Breast epithelium (tissue), 4 donors: Measurements from ENCODE around the gene CRYGN. TPM values are rescaled to one million over a fixed set of nuclear protein-coding genes. Genes with fewer than 3 reads are reported as not detected.

Experiments used
- DNase-seq, 2 donors: peaks; one replicate each; pipeline ENCODE4 v3.0.0-alpha.2; 2019; ENCODE audit warnings: low spot score in 2 of 2
- H3K27ac ChIP-seq, 2 donors: fragments of 200-600 bp; sonication (generic) in 1 of 2; one replicate each; pipeline ENCODE4 v1.5.1; 2016 to 2019; ENCODE audit warnings: mild to moderate bottlenecking in 1 of 2
- H3K27me3 ChIP-seq, 2 donors: fragments of 200-600 bp; sonication (generic) in 1 of 2; one replicate each; pipeline versions ENCODE4 v1.5.1 to v1.6.0; 2017 to 2019; ENCODE audit warnings: control low read depth in 1 of 2, mild to moderate bottlenecking in 1 of 2
- H3K36me3 ChIP-seq: fragments of 200-600 bp; one replicate; pipeline ENCODE4 v1.5.1; 2019
- H3K4me1 ChIP-seq, 2 donors: fragments of 200-600 bp; sonication (generic); one replicate each; pipeline ENCODE4 v1.5.1; 2016 to 2019; ENCODE audit warnings: control low read depth in 1 of 2
- H3K4me3 ChIP-seq, 3 donors: fragments of 200-600 bp; sonication (generic); 1 replicate in 2 of 3; 2 replicates in 1 of 3; pipeline ENCODE4 v1.5.1; 2016 to 2019; ENCODE audit warnings: mild to moderate bottlenecking in 3 of 3, moderate library complexity in 2 of 3
- H3K9me3 ChIP-seq, 2 donors: fragments of 200-600 bp; sonication (generic) in 1 of 2; one replicate each; pipeline ENCODE4 v1.5.1; 2016 to 2019; ENCODE audit warnings: control low read depth in 1 of 2
- CTCF ChIP-seq, 3 donors: fragments of 450-650 bp; IDR thresholded peaks; one replicate each; pipeline ENCODE4 v1.5.1; 2016 to 2017; ENCODE audit warnings: antibody characterized with exemption in 3 of 3, mild to moderate bottlenecking in 3 of 3, moderate library complexity in 3 of 3
- POLR2A ChIP-seq: fragments of 450-650 bp; IDR thresholded peaks from one replicate; pipeline ENCODE4 v1.6.1; 2016; ENCODE audit warnings: antibody characterized with exemption, mild to moderate bottlenecking, moderate library complexity
- POLR2AphosphoS5 ChIP-seq, 3 donors: sonication (generic); formaldehyde crosslinking; IDR thresholded peaks; one replicate each; pipeline ENCODE4 v1.6.1; 2017; ENCODE audit warnings: antibody characterized with exemption in 3 of 3
- intact Hi-C: fragments of 100-400 bp; cut with DNase I; formaldehyde crosslinking; loops from one replicate; pipeline ENCODE4 v1.15.1; 2023; ENCODE audit warnings: low total_unique reads
- total RNA-seq, 3 donors: library from RNA; depleted of rRNA; stranded (reverse); fragments of >200 nt; gene quantifications; one replicate each; pipeline ENCODE4 v1.1.0, GENCODE V29; 2016

CRYGN gene
- total RNA-seq, 3 donors from 2014 or later: 0.98 to 1.3 TPM; not detected in 1

DNA sequence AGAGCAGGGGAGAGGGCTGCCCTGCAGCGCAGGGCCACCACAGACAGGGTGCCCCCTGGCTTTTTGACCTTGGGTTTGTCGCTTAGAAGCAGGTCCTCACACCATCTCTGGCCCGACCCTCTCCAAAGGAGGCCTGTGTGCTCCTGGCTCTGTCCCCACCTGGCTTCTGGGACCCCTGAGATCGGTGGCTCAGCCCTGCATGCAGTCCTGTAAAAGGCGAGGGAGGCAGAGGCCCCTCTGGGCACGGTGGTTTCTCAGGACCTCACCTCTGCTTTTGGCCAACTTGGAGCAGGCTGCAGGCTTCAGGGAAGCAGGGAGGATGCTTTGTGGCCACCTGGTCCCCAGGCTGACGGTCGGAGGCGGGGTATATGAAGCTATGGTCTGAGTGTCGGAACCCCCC is 51.5 kb downstream of the CRYGN start:
- no peak for DNase-seq
- peaks cover 0 to 15% of the 10 kb centered on the region in 2 donors for H3K4me1 ChIP-seq
- TF ChIP-seq CTCF (IDR thresholded peaks at IDR 0.05) (no peak), POLR2A (no peak), POLR2AphosphoS5 (IDR thresholded peaks at IDR 0.05) (no peak)
- H3K27ac ChIP-seq: no peak overlapping the region
- no peaks in the 10 kb centered on the region for H3K36me3 ChIP-seq
- no peak overlapping the region for H3K4me3 ChIP-seq
- no peaks in the 10 kb centered on the region for H3K9me3 ChIP-seq
- no peaks in the 10 kb centered on the region for H3K27me3 ChIP-seq
- intact Hi-C loops: no loop called here

DNA sequence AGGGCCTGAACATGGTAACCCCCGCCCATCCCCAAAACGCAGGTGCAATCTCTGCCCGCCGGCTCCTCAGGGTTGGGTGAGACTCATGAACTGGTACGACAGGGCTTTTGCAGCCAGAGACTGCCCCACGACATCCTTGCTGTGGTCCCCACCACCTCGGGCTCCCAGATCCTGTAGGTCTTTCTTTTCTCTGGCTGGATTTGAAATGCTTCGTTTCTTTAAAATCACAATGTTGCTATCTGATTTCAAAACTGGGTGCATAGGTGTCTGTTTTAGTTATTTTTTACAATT is 52.0 kb downstream of the CRYGN start:
- no peak for TF ChIP-seq POLR2AphosphoS5 (IDR thresholded peaks at IDR 0.05)
- no peak for TF ChIP-seq CTCF (IDR thresholded peaks at IDR 0.05)
- no peak for TF ChIP-seq POLR2A
- no peaks in the 10 kb centered on the region for H3K36me3 ChIP-seq
- no peaks in the 10 kb centered on the region for H3K9me3 ChIP-seq
- intact Hi-C loops: no loop called here
- H3K27me3 ChIP-seq: no peaks in the 10 kb centered on the region
- DNase-seq: no peak
- no peak overlapping the region for H3K27ac ChIP-seq
- H3K4me1 ChIP-seq: peaks cover 0 to 15% of the 10 kb centered on the region in 2 donors
- H3K4me3 ChIP-seq: no peak overlapping the region

GRCh38 chr7:151387161-151388006 is 52.6 kb downstream of the CRYGN start:
- H3K4me3 ChIP-seq: no peak overlapping the region
- H3K4me1 ChIP-seq: peaks cover 0 to 15% of the 10 kb centered on the region in 2 donors
- no peaks in the 10 kb centered on the region for H3K36me3 ChIP-seq
- peak overlapping the region; percentile 60 to 61 for H3K27ac ChIP-seq
- TF ChIP-seq CTCF (IDR thresholded peaks at IDR 0.05): no peak
- no peak for TF ChIP-seq POLR2A
- TF ChIP-seq POLR2AphosphoS5 (IDR thresholded peaks at IDR 0.05): no peak
- H3K27me3 ChIP-seq: no peaks in the 10 kb centered on the region
- no peaks in the 10 kb centered on the region for H3K9me3 ChIP-seq
- intact Hi-C loops: no loop called here
- no peak for DNase-seq

DNA sequence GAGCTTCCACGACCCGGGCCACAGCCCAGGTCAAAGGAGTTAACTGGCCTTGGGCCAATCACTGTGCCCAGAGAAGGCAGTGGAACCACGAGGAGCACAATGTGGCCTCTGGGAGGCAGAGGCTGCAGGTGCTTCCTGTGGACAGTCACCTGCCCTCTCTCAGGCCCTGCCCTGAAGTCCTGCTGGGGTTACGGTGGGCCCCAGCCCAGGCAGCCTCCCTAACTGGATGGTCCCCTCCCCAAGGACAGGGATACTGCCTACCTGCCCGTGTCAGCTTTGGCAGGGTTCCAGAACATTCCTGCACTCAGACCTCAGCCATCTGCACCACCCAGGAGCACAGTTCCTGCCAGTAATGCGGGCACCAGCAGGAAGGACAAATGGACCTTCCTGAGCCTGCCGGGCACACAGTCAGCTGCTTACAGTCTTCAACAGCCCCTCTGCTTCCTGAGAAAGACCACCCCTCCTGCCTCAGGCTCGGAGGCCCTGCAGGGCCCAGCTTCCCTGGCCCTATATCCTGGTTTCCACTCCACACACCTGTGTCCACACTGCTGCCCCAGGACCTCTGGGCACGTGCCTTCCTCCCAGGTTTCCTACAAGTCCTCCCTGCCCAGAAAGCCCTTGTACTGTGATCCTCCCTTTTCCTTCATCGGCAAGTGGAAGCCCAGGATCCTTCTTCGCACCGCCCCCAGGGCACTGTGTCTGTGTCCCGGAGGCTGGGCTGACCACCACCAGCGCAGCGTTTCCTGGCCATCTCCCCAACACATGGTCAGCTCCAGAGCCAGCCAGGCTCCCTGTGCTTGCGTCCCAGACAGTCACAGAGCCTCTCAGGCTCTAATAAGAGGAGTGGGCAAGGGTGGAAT is 53.4 kb downstream of the CRYGN start:
- no peaks in the 10 kb centered on the region for H3K9me3 ChIP-seq
- intact Hi-C loops: no loop called here
- peak overlapping the region; percentile 60 to 61 for H3K27ac ChIP-seq
- no peak overlapping the region for H3K4me3 ChIP-seq
- no peaks in the 10 kb centered on the region for H3K27me3 ChIP-seq
- TF ChIP-seq CTCF (IDR thresholded peaks at IDR 0.05): no peak
- TF ChIP-seq POLR2A: no peak
- no peak for TF ChIP-seq POLR2AphosphoS5 (IDR thresholded peaks at IDR 0.05)
- no peaks in the 10 kb centered on the region for H3K36me3 ChIP-seq
- DNase-seq: peak in 1 of 2 donors; percentile 56
- peaks cover 0 to 15% of the 10 kb centered on the region in 2 donors for H3K4me1 ChIP-seq
